Neural cell (in vitro differentiated cells): ENCODE results near the gene ZNF281. TPM values are rescaled to one million over a fixed set of nuclear protein-coding genes. Genes with fewer than 3 reads are reported as not detected.

ENCODE experiments used
- H2AFZ ChIP-seq: fragments of 200-600, 300-800 bp; sonication (generic), shearing (Covaris generic); 2 replicates; pipeline ENCODE4 v1.6.0; 2014; ENCODE audit warnings: low read depth, mild to moderate bottlenecking, antibody characterized with exemption, low read length, moderate library complexity
- H3F3A ChIP-seq: fragments of 200-600 bp; shearing (Covaris generic); 2 replicates; pipeline ENCODE4 v1.6.1; 2016; ENCODE audit warnings: mild to moderate bottlenecking, moderate library complexity, mixed read lengths, antibody characterized with exemption, low read length; ENCODE audit not compliant: insufficient read depth, poor library complexity, severe bottlenecking
- H3K27ac ChIP-seq: fragments of 200-600, 300-800 bp; sonication (generic), shearing (Covaris generic); 2 replicates; pipeline ENCODE4 v1.5.1; 2014; ENCODE audit warnings: mild to moderate bottlenecking, low read length, moderate library complexity
- H3K27me3 ChIP-seq: fragments of 300-800, 200-600 bp; sonication (generic), shearing (Covaris generic); 2 replicates; pipeline ENCODE4 v1.6.0; 2014; ENCODE audit warnings: mild to moderate bottlenecking, low read depth, low read length, moderate library complexity; ENCODE audit not compliant: insufficient read depth
- H3K36me3 ChIP-seq: fragments of 300-800, 200-600 bp; sonication (generic), shearing (Covaris generic); 2 replicates; pipeline ENCODE4 v1.5.1; 2014; ENCODE audit warnings: mild to moderate bottlenecking, antibody characterized with exemption, low read length, moderate library complexity; ENCODE audit not compliant: insufficient read depth
- H3K4me2 ChIP-seq: fragments of 300-800, 200-600 bp; sonication (generic), shearing (Covaris generic); 2 replicates; pipeline ENCODE4 v1.6.0; 2014; ENCODE audit warnings: mild to moderate bottlenecking, low read length
- H3K4me3 ChIP-seq: fragments of 300-800, 200-600 bp; sonication (generic), shearing (Covaris generic); 2 replicates; pipeline ENCODE4 v1.5.1; 2014; ENCODE audit warnings: mild to moderate bottlenecking, low read length, moderate library complexity
- H3K79me2 ChIP-seq: fragments of 200-600 bp; shearing (Covaris generic); replicated peaks from 2 replicates; pipeline ENCODE4 v1.6.0; 2014; ENCODE audit warnings: mild to moderate bottlenecking, low read length, moderate library complexity; ENCODE audit not compliant: insufficient read depth
- H3K9ac ChIP-seq: fragments of 300-800, 200-600 bp; sonication (generic), shearing (Covaris generic); 2 replicates; pipeline ENCODE4 v1.6.1; 2016; ENCODE audit warnings: mild to moderate bottlenecking, low read length, mixed read lengths
- H3K9me2 ChIP-seq: fragments of 200-600 bp; shearing (Covaris generic); 2 replicates; pipeline ENCODE4 v1.6.1; 2016; ENCODE audit warnings: mild to moderate bottlenecking, low read length, mixed read lengths; ENCODE audit not compliant: insufficient read depth
- H3K9me3 ChIP-seq: fragments of 200-600, 300-800 bp; sonication (generic), shearing (Covaris generic); 2 replicates; pipeline ENCODE4 v1.6.1; 2016; ENCODE audit warnings: mild to moderate bottlenecking, mixed run types, low read length, moderate library complexity, mixed read lengths
- H4K20me1 ChIP-seq: fragments of 200-600 bp; shearing (Covaris generic); 2 replicates; pipeline ENCODE4 v1.6.1; 2016; ENCODE audit warnings: mild to moderate bottlenecking, mixed run types; ENCODE audit not compliant: insufficient read depth
- EZH2 ChIP-seq: fragments of 200-600, 300-800 bp; shearing (Covaris generic), sonication (generic); IDR thresholded peaks from 2 replicates; pipeline ENCODE4 v1.6.1; 2014; ENCODE audit warnings: antibody characterized with exemption, low read length, borderline replicate concordance, mild to moderate bottlenecking; ENCODE audit not compliant: insufficient read depth, poor library complexity, severe bottlenecking
- POLR2AphosphoS5 ChIP-seq: IDR thresholded peaks from 2 replicates; pipeline ENCODE4 v1.6.1; 2012
- polyA plus RNA-seq: library from polyadenylated mRNA; depleted of rRNA; stranded (reverse); fragments of >200 nt; gene quantifications from 2 replicates; pipeline ENCODE4 v1.2.3, GENCODE V29; 2014

Gene ZNF281
- polyA plus RNA-seq, 1 donor from 2014 or later = 23.9 TPM

- TF ChIP-seq EZH2 (no peak), POLR2AphosphoS5 (no peak)
- Histone ChIP-seq H3K4me2 (no peak overlapping the region), H3K27ac (no peak overlapping the region), H3K9ac (no peak overlapping the region), H3K4me3 (no peak overlapping the region), H3K9me2 (no peaks in the 10 kb centered on the region), H3K79me2 (no peaks in the 10 kb centered on the region), H3K36me3 (no peaks in the 10 kb centered on the region), H4K20me1 (no peaks in the 10 kb centered on the region), H3K27me3 (no peaks in the 10 kb centered on the region), H3K9me3 (no peaks in the 10 kb centered on the region), H2AFZ (no peak overlapping the region), H3F3A (no peaks in the 10 kb centered on the region)
Observed at GRCh38 chr1:200355801-200356200, 54.0 kb downstream of the ZNF281 start.

Other genes with a start within 250 kb of the ZNF281 start
- 0.46 and 0.69 TPM in 2 replicates for gene KIF14, start 210.7 kb upstream of the ZNF281 start, polyA plus RNA-seq